Lower lobe of right lung (tissue), 2 donors: Measurements from ENCODE around the gene DZIP1. TPM values are rescaled to one million over a fixed set of nuclear protein-coding genes. Genes with fewer than 3 reads are reported as not detected.

Experiments used
- ATAC-seq, 2 donors: fragments of 200-7000 bp; cut with Tn5 transposase; one replicate each; pipeline ENCODE4 v1.9.1; 2020 to 2022; ENCODE audit warnings: mild to moderate bottlenecking in 2 of 2, moderate library complexity in 2 of 2
- DNase-seq: peaks from one replicate; pipeline ENCODE4 v3.0.0-alpha.2; 2020
- H3K27ac ChIP-seq: fragments of 200-600 bp; one replicate; pipeline ENCODE4 v1.8.0; 2022
- H3K27me3 ChIP-seq: fragments of 200-600 bp; one replicate; pipeline ENCODE4 v1.8.0; 2022; ENCODE audit warnings: low read depth
- H3K36me3 ChIP-seq: fragments of 200-600 bp; one replicate; pipeline ENCODE4 v1.8.0; 2022; ENCODE audit warnings: mild to moderate bottlenecking
- H3K4me1 ChIP-seq: fragments of 200-600 bp; one replicate; pipeline ENCODE4 v1.8.0; 2022
- H3K4me3 ChIP-seq: fragments of 200-600 bp; one replicate; pipeline ENCODE4 v1.8.0; 2022; ENCODE audit warnings: mild to moderate bottlenecking
- H3K9me3 ChIP-seq: fragments of 200-600 bp; one replicate; pipeline ENCODE4 v1.8.0; 2022
- CTCF ChIP-seq: fragments of 200-600 bp; IDR thresholded peaks from one replicate; pipeline ENCODE4 v1.8.0; 2022; ENCODE audit warnings: antibody characterized with exemption, mild to moderate bottlenecking
- intact Hi-C: fragments of 100-400 bp; cut with DNase I; formaldehyde crosslinking; loops from one replicate; pipeline ENCODE4 v1.11.0; 2022
- total RNA-seq: library from RNA; stranded (reverse); fragmentation: NEBNext Ultra II Directional; extraction: Animal tissue kit (Norgen Biotek cat#: 25700); gene quantifications from one replicate; pipeline ENCODE4 v1.2.1, GENCODE V29; 2021
- donor health status: DM: no; HTN: yes; CAD: no; lungs with severe emphysema.

DZIP1 gene
- total RNA-seq, 1 donor from 2014 or later, result 9.0 TPM

- no peak overlapping the region for H3K27ac ChIP-seq
- H3K4me3 ChIP-seq, result no peak overlapping the region
- H3K36me3 ChIP-seq, result no peaks in the 10 kb centered on the region
- intact Hi-C loops, result no loop called here
- no peak for TF ChIP-seq CTCF
- DNase-seq (no peak), ATAC-seq (no peak)
- H3K27me3 ChIP-seq, result no peaks in the 10 kb centered on the region
- no peaks in the 10 kb centered on the region for H3K9me3 ChIP-seq
- no peaks in the 10 kb centered on the region for H3K4me1 ChIP-seq
Observed at GRCh38 chr13:95601216-95601615, 43.3 kb downstream of the DZIP1 start.

GRCh38 chr13:95596701-95597100 is 47.8 kb downstream of the DZIP1 start:
- intact Hi-C loops, result no loop called here
- no peak for ATAC-seq

GRCh38 chr13:95593462-95593861 is 51.0 kb downstream of the DZIP1 start:
- Histone ChIP-seq H3K9me3 (no peaks in the 10 kb centered on the region), H3K4me3 (no peak overlapping the region), H3K4me1 (no peaks in the 10 kb centered on the region), H3K36me3 (peaks cover 4% of the 10 kb centered on the region), H3K27ac (no peak overlapping the region), H3K27me3 (no peaks in the 10 kb centered on the region)
- no peak for ATAC-seq
- intact Hi-C loops, result no loop called here
- no peak for TF ChIP-seq CTCF
- no peak for DNase-seq

More at GRCh38 chr13:95596701-95597100, 47.8 kb downstream of the DZIP1 start:
- H3K9me3 ChIP-seq, result no peaks in the 10 kb centered on the region
- no peak overlapping the region for H3K27ac ChIP-seq
- TF ChIP-seq CTCF, result no peak
- no peak for DNase-seq
- H3K4me3 ChIP-seq, result no peak overlapping the region
- no peaks in the 10 kb centered on the region for H3K27me3 ChIP-seq
- H3K36me3 ChIP-seq, result no peaks in the 10 kb centered on the region
- H3K4me1 ChIP-seq, result no peaks in the 10 kb centered on the region

GRCh38 chr13:95588721-95589120 is 55.8 kb downstream of the DZIP1 start:
- TF ChIP-seq CTCF, result no peak
- Histone ChIP-seq H3K9me3 (no peaks in the 10 kb centered on the region), H3K27ac (no peak overlapping the region), H3K4me3 (no peak overlapping the region), H3K4me1 (no peaks in the 10 kb centered on the region), H3K27me3 (no peaks in the 10 kb centered on the region), H3K36me3 (peaks cover 14% of the 10 kb centered on the region)
- no peak for ATAC-seq
- intact Hi-C loops, result no loop called here
- DNase-seq, result no peak

GRCh38 chr13:95588134-95588533 is 56.4 kb downstream of the DZIP1 start:
- no peak overlapping the region for H3K4me3 ChIP-seq
- H3K4me1 ChIP-seq, result no peaks in the 10 kb centered on the region
- no peak overlapping the region for H3K27ac ChIP-seq
- peaks cover 14% of the 10 kb centered on the region for H3K36me3 ChIP-seq
- ATAC-seq (no peak), DNase-seq (no peak)
- H3K27me3 ChIP-seq, result no peaks in the 10 kb centered on the region
- H3K9me3 ChIP-seq, result no peaks in the 10 kb centered on the region
- TF ChIP-seq CTCF, result no peak
- intact Hi-C loops, result no loop called here

- DNase-seq, result no peak
- ATAC-seq, result no peak
Observed at GRCh38 chr13:95585867-95586266, 58.6 kb downstream of the DZIP1 start.

More at GRCh38 chr13:95585867-95586266, 58.6 kb downstream of the DZIP1 start:
- no peaks in the 10 kb centered on the region for H3K9me3 ChIP-seq
- H3K36me3 ChIP-seq, result peaks cover 14% of the 10 kb centered on the region
- intact Hi-C loops, result no loop called here
- no peak overlapping the region for H3K4me3 ChIP-seq
- H3K27me3 ChIP-seq, result no peaks in the 10 kb centered on the region
- no peak for TF ChIP-seq CTCF
- no peaks in the 10 kb centered on the region for H3K4me1 ChIP-seq
- no peak overlapping the region for H3K27ac ChIP-seq
